GM21526 (cell line): ENCODE data around the gene GLYATL1B.
"Not testable (repeated sequence)": the region's sequence is repeated elsewhere in the genome, so short reads cannot be mapped to it uniquely, and the experiment has no call there.

ENCODE experiments used
- ATAC-seq: cut with Tn5 transposase; IDR thresholded peaks from one replicate; pipeline ENCODE4 v1.9.1; 2021; ENCODE audit warnings: moderate library complexity; ENCODE audit not compliant: unreplicated experiment, low FRiP score

Gene GLYATL1B

GRCh38 chr11:59095225-59095624 lies 9.1 kb downstream of the GLYATL1B start:
- ATAC-seq = peak; percentile 68

GRCh38 chr11:59095972-59096575 lies 10.0 kb downstream of the GLYATL1B start:
- ATAC-seq = not testable (repeated sequence)

- no peak for ATAC-seq
Observed at GRCh38 chr11:59097113-59097708, 11.1 kb downstream of the GLYATL1B start.

- not testable (repeated sequence) for ATAC-seq
Observed at GRCh38 chr11:59097938-59098337, 11.8 kb downstream of the GLYATL1B start.

- ATAC-seq = peak; percentile 70
Observed at GRCh38 chr11:59102259-59102765, 16.2 kb downstream of the GLYATL1B start.

- ATAC-seq = peak; percentile 70
Observed at GRCh38 chr11:59106363-59107336, 20.5 kb downstream of the GLYATL1B start, which contains the start of gene FAM111B. Gene FAM111B, plus strand, starts transcription at chr11:59107237. Its CDS starts 2,389 bp downstream, at chr11:59109626.

- ATAC-seq = not testable (repeated sequence)
Observed at GRCh38 chr11:59107721-59108120, 21.6 kb downstream of the GLYATL1B start.

GRCh38 chr11:59112494-59112893 lies 26.4 kb downstream of the GLYATL1B start:
- ATAC-seq = no peak

- no peak for ATAC-seq
Observed at GRCh38 chr11:59114344-59114743, 28.2 kb downstream of the GLYATL1B start.

- ATAC-seq = no peak
Observed at GRCh38 chr11:59115553-59115952, 29.4 kb downstream of the GLYATL1B start.

GRCh38 chr11:59117774-59118173 lies 31.7 kb downstream of the GLYATL1B start:
- ATAC-seq = no peak

- ATAC-seq = no peak
Observed at GRCh38 chr11:59119826-59120225, 33.7 kb downstream of the GLYATL1B start.

- ATAC-seq = peak; percentile 91
Observed at GRCh38 chr11:59135648-59136461, 49.7 kb downstream of the GLYATL1B start.

GRCh38 chr11:59136551-59136950 lies 50.4 kb downstream of the GLYATL1B start:
- ATAC-seq = not testable (repeated sequence)

- ATAC-seq = no peak
Observed at GRCh38 chr11:59137190-59137589, 51.1 kb downstream of the GLYATL1B start.

GRCh38 chr11:59138643-59139042 lies 52.5 kb downstream of the GLYATL1B start:
- no peak for ATAC-seq

- no peak for ATAC-seq
Observed at GRCh38 chr11:59141191-59141590, 55.1 kb downstream of the GLYATL1B start.

GRCh38 chr11:59141673-59142460 lies 55.8 kb downstream of the GLYATL1B start:
- peak; percentile 1 for ATAC-seq
